ENCODE data around the gene ATP12A.

ATP12A gene

GRCh38 chr13:24738366-24738847, 58.2 kb downstream of the ATP12A start:
- no peak for DNase-seq

DNA sequence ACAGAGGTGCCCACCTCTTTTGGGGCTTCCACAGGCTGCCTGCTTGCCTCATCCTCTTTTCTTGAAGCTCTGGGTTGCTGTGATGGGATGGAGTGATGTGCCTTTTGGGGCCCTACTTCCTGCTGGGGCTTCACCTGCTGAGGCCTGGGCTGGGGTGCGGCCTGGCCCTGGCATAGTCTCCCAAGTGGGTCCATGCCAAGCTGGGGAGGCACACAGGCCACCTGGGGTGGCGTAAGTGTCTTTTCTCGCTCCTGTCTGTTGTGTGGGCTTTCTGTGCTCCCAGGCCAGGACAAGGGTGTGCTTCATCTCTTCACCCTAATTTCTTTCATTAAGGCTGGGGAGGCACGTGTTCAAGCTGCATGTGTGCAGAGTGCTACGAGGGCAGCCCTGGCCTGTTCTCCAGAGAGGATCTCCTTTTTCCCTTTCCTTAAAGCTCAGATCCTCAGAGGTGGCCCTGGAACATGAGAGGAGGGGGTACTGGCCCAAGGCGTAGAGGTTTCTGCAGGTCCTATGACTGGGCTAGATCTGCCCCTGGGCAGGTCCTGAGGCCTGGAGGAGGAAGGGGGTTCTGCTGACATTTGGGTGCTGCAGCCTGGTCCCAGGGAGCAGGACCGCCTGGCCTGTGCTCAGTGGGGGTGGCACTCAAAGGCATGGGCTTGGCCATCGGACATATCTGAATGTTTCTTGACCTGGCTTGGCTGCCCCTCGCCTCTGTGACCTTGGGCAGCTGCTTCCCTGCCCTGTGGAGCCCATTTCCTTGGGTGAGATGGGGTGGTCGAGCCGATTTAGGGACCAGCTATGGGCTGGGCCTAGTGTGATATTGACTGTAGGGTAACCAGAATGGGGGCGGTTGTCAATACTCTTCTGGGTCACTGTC, 60.0 kb downstream of the ATP12A start:
- no peak for DNase-seq

DNA sequence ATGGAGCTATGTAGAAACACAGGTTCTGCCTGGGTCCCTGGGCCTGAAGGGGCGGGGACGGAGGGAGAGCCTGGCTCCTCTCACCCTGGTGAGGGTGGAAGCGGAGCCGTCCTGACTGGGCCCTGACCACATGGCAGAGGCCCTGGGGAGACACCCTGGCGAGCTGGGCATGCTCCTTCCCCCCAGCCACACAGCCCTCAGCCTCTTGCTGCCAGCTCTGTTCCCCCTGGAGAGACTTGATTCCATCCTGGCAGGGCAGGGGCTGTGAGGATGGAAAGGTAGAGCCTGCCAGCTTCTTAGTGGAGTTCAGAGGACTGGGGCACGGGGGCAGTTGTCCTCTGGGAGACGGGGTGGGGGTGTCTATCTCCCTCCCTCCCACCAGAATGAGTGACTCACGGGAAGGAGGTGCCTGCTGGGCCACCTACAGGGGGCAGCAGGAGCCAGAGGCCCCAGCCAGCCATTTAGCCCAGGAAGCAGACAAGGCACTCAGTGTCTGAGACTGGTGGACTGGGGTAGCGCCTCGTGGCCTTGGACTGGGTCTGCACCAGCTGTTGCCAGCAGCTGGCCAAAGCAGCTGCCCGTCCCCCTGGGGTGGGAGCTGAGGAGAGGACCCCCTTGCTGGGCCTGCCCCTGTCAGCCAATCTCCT, 60.9 kb downstream of the ATP12A start:
- no peak for DNase-seq

DNA sequence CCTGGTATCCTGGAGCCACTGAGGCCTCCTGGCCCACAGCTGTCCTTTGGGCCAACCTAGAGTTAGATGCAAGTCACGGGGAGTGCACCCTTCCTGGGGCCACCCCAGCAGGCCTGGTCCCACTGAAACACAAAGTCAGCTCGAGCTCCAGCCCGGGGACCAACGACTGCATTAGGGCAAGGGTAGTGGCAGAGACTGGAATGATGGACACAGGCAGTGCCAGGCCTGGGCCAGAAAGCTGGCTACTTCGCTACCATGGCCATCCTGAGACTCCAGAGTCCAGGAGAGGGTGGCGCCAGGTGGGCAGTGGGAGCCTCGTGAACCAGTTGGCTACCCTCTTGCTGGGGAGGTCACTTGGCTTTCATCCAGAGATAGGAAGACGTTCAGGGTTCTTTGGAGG, 61.6 kb downstream of the ATP12A start:
- DNase-seq, result no peak

DNA sequence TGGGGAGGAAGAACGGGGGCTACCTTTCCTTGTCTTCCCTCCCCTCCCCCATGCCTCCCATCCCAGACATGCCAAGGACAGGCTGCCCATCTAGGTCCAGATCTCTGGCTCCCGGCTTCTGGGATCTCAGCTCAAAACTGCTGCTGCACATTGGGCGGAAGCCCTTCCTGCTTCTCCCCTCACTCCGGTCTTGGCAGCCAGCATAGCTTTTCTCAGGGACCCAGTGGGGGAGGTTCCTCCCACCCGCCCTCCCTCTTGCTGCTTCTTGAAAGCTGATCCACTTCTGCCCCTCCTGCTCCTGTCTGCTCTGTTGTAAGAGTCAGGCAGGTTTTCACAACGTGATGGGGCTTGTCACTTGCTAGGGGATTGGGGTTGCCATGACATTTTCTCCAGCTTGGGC, 62.1 kb downstream of the ATP12A start:
- no peak for DNase-seq

GRCh38 chr13:24742977-24743376, 62.8 kb downstream of the ATP12A start:
- no peak for DNase-seq

- DNase-seq, result no peak
Observed at GRCh38 chr13:24744247-24744646, 64.0 kb downstream of the ATP12A start.

- DNase-seq, result no peak
Observed at GRCh38 chr13:24745516-24745860, 65.3 kb downstream of the ATP12A start.

GRCh38 chr13:24745861-24746617, 65.8 kb downstream of the ATP12A start:
- DNase-seq, result no peak

DNA sequence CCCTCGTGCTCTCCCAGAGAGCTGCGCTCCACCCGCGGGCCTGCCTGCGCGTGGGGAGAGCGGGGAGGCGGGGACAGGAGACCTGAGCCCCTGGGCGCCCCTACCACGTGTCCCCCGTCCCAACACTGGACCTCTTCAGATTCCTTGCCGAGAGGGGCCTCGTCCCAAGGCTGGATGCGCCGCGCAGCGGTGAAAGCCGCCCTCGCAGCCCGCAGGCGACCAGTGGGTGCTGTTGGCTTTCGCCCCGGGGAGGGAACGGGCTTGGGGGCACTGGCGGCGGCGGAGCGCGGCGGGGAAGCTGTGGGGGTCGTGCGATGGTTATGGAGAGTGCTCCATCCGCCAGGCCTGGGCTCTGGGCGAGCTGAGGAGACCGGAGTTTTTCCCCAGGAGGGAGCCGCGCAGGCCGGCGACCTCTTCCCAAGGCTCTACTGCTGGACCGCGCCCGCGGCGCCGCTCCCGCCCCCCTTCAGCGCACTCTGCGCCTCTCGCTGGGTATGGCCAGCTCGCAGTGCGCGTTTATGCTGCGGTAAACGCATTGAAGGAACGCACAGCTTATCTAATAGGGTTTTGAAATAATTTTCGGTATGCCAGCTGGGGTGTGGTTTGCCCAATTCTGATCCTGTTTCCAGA, 66.5 kb downstream of the ATP12A start:
- DNase-seq, result no peak

GRCh38 chr13:24747248-24748060, 67.2 kb downstream of the ATP12A start:
- DNase-seq, result no peak

DNA sequence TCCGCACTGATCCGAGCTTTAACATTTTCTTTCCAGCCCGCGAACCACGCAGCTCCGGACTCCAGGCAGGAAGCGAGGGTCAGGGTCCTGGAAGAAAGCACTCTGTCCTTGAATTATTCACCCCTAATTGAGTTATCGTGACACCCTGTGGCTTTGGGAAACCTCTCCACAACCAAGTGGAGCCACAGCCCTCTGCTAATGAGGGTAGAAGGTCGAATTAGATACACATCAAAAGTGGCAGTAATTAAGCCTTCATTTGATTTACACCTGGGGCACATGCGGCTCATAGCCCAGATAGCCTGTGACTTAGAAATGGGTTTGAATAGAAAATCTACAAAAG, 67.8 kb downstream of the ATP12A start:
- DNase-seq, result no peak

DNA sequence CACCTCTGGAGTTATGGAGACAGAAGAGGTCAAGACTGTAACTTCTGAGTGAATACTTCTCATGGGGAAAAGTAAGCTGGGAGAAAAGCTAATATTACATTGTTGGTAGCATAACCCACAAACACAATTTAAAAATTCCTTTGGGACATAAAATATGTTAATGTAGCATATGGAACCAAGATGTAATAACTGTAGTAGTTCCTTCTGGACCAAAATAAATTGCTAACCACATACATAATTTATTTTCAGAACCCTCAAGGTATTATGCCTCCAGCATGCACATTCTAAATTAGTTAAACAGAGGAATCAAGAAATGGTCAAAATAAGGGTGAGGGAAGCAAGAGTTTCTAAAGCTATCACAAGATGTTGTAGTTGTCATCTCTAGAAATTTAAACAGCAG, 79.0 kb downstream of the ATP12A start:
- no peak for DNase-seq
